ENCODE measurements around the gene AMOT.

The AMOT gene

GRCh38 chrX:112785344-112785743 lies 55.3 kb downstream of the AMOT start:
- Histone ChIP-seq H3K9me3 (ENCODE audit: control extremely low read depth in 1 of 5, control insufficient read depth in 4 of 5, insufficient read depth in 2 of 5, low read depth in 1 of 5, low read length in 4 of 5) (no peaks in the 10 kb centered on the region), H3K36me3 (ENCODE audit: control insufficient read depth in 4 of 4, insufficient read depth in 4 of 4, low read length in 3 of 4) (peaks cover 0 to 13% (median 0%) of the 10 kb centered on the region in 4 experiments), H3K27ac (ENCODE audit: insufficient read depth in 1 of 2, low read depth in 1 of 2, low read length in 2 of 2, poor library complexity in 1 of 2, severe bottlenecking in 2 of 2) (no peak overlapping the region), H3K4me1 (ENCODE audit: control extremely low read depth in 1 of 4, control insufficient read depth in 4 of 4, insufficient read depth in 4 of 4, low read length in 3 of 4) (peaks cover 0 to 6% (median 1%) of the 10 kb centered on the region in 4 experiments), H3K27me3 (replicated peaks in 2 of 5; ENCODE audit: control insufficient read depth in 4 of 5, insufficient read depth in 5 of 5, low read length in 4 of 5) (no peaks in the 10 kb centered on the region), H3K4me3 (ENCODE audit: control insufficient read depth in 1 of 7, extremely low read depth in 1 of 7, insufficient read depth in 4 of 7, low read depth in 2 of 7, low read length in 6 of 7) (no peak overlapping the region)
- 100% methylated on average over 3 of the region's 5 CpGs for WGBS (ENCODE audit: insufficient coverage)
- CTCF ChIA-PET = no interaction called here
- DNase-seq = no peak
- POLR2A ChIA-PET = no interaction called here

- Histone ChIP-seq H3K27ac (ENCODE audit: insufficient read depth in 1 of 2, low read depth in 1 of 2, low read length in 2 of 2, poor library complexity in 1 of 2, severe bottlenecking in 2 of 2) (no peak overlapping the region), H3K27me3 (replicated peaks in 2 of 5; ENCODE audit: control insufficient read depth in 4 of 5, insufficient read depth in 5 of 5, low read length in 4 of 5) (no peaks in the 10 kb centered on the region), H3K4me1 (ENCODE audit: control extremely low read depth in 1 of 4, control insufficient read depth in 4 of 4, insufficient read depth in 4 of 4, low read length in 3 of 4) (peaks cover 0 to 6% (median 1%) of the 10 kb centered on the region in 4 experiments), H3K36me3 (ENCODE audit: control insufficient read depth in 4 of 4, insufficient read depth in 4 of 4, low read length in 3 of 4) (peaks cover 0 to 13% (median 0%) of the 10 kb centered on the region in 4 experiments), H3K4me3 (ENCODE audit: control insufficient read depth in 1 of 7, extremely low read depth in 1 of 7, insufficient read depth in 4 of 7, low read depth in 2 of 7, low read length in 6 of 7) (no peak overlapping the region), H3K9me3 (ENCODE audit: control extremely low read depth in 1 of 5, control insufficient read depth in 4 of 5, insufficient read depth in 2 of 5, low read depth in 1 of 5, low read length in 4 of 5) (no peaks in the 10 kb centered on the region)
- ChIA-PET POLR2A (no interaction called here), CTCF (no interaction called here)
- 86% methylated on average over 3 of the region's 3 CpGs for WGBS (ENCODE audit: insufficient coverage)
- DNase-seq = no peak
These were observed 55.9 kb downstream of the AMOT start for GRCh38 chrX:112784692-112785091.

GRCh38 chrX:112779139-112779538 lies 61.5 kb downstream of the AMOT start:
- Histone ChIP-seq H3K36me3 (ENCODE audit: control insufficient read depth in 4 of 4, insufficient read depth in 4 of 4, low read length in 3 of 4) (peaks cover 0 to 33% (median 3%) of the 10 kb centered on the region in 4 experiments), H3K27me3 (replicated peaks in 2 of 5; ENCODE audit: control insufficient read depth in 4 of 5, insufficient read depth in 5 of 5, low read length in 4 of 5) (no peaks in the 10 kb centered on the region), H3K4me3 (ENCODE audit: control insufficient read depth in 1 of 7, extremely low read depth in 1 of 7, insufficient read depth in 4 of 7, low read depth in 2 of 7, low read length in 6 of 7) (no peak overlapping the region), H3K9me3 (ENCODE audit: control extremely low read depth in 1 of 5, control insufficient read depth in 4 of 5, insufficient read depth in 2 of 5, low read depth in 1 of 5, low read length in 4 of 5) (no peaks in the 10 kb centered on the region), H3K4me1 (ENCODE audit: control extremely low read depth in 1 of 4, control insufficient read depth in 4 of 4, insufficient read depth in 4 of 4, low read length in 3 of 4) (no peaks in the 10 kb centered on the region), H3K27ac (ENCODE audit: insufficient read depth in 1 of 2, low read depth in 1 of 2, low read length in 2 of 2, poor library complexity in 1 of 2, severe bottlenecking in 2 of 2) (no peak overlapping the region)
- no peak for DNase-seq
- POLR2A ChIA-PET = no interaction called here
- CTCF ChIA-PET = interaction anchor here (0.9 kb wide), 1 partner anchor 13 kb away, joined by 3 read pairs; no protein-coding TSS in a partner anchor
- 89% methylated on average over 9 of the region's 9 CpGs for WGBS (ENCODE audit: insufficient coverage)

GRCh38 chrX:112774651-112775293 lies 65.9 kb downstream of the AMOT start:
- no peak overlapping the region for H3K27ac ChIP-seq (ENCODE audit: insufficient read depth in 1 of 2, low read depth in 1 of 2, low read length in 2 of 2, poor library complexity in 1 of 2, severe bottlenecking in 2 of 2)
- 90% methylated on average over 7 of the region's 10 CpGs for WGBS (ENCODE audit: insufficient coverage)
- H3K36me3 ChIP-seq (ENCODE audit: control insufficient read depth in 4 of 4, insufficient read depth in 4 of 4, low read length in 3 of 4) = peaks cover 0 to 20% (median 3%) of the 10 kb centered on the region in 4 experiments
- DNase-seq = no peak
- no peaks in the 10 kb centered on the region for H3K27me3 ChIP-seq (replicated peaks in 2 of 5; ENCODE audit: control insufficient read depth in 4 of 5, insufficient read depth in 5 of 5, low read length in 4 of 5)
- POLR2A ChIA-PET = no interaction called here
- H3K4me3 ChIP-seq (ENCODE audit: control insufficient read depth in 1 of 7, extremely low read depth in 1 of 7, insufficient read depth in 4 of 7, low read depth in 2 of 7, low read length in 6 of 7) = no peak overlapping the region
- H3K4me1 ChIP-seq (ENCODE audit: control extremely low read depth in 1 of 4, control insufficient read depth in 4 of 4, insufficient read depth in 4 of 4, low read length in 3 of 4) = no peaks in the 10 kb centered on the region
- CTCF ChIA-PET = no interaction called here
- no peaks in the 10 kb centered on the region for H3K9me3 ChIP-seq (ENCODE audit: control extremely low read depth in 1 of 5, control insufficient read depth in 4 of 5, insufficient read depth in 2 of 5, low read depth in 1 of 5, low read length in 4 of 5)

GRCh38 chrX:112774142-112774541 lies 66.5 kb downstream of the AMOT start:
- Histone ChIP-seq H3K4me3 (ENCODE audit: control insufficient read depth in 1 of 7, extremely low read depth in 1 of 7, insufficient read depth in 4 of 7, low read depth in 2 of 7, low read length in 6 of 7) (no peak overlapping the region), H3K27me3 (replicated peaks in 2 of 5; ENCODE audit: control insufficient read depth in 4 of 5, insufficient read depth in 5 of 5, low read length in 4 of 5) (no peaks in the 10 kb centered on the region), H3K27ac (ENCODE audit: insufficient read depth in 1 of 2, low read depth in 1 of 2, low read length in 2 of 2, poor library complexity in 1 of 2, severe bottlenecking in 2 of 2) (no peak overlapping the region), H3K9me3 (ENCODE audit: control extremely low read depth in 1 of 5, control insufficient read depth in 4 of 5, insufficient read depth in 2 of 5, low read depth in 1 of 5, low read length in 4 of 5) (no peaks in the 10 kb centered on the region), H3K36me3 (ENCODE audit: control insufficient read depth in 4 of 4, insufficient read depth in 4 of 4, low read length in 3 of 4) (peaks cover 0 to 16% (median 2%) of the 10 kb centered on the region in 4 experiments), H3K4me1 (ENCODE audit: control extremely low read depth in 1 of 4, control insufficient read depth in 4 of 4, insufficient read depth in 4 of 4, low read length in 3 of 4) (no peaks in the 10 kb centered on the region)
- DNase-seq = no peak
- WGBS (ENCODE audit: insufficient coverage) = 88% methylated on average over 4 of the region's 4 CpGs
- CTCF ChIA-PET = no interaction called here
- POLR2A ChIA-PET = no interaction called here

- ChIA-PET POLR2A (no interaction called here), CTCF (no interaction called here)
- Histone ChIP-seq H3K4me3 (ENCODE audit: control insufficient read depth in 1 of 7, extremely low read depth in 1 of 7, insufficient read depth in 4 of 7, low read depth in 2 of 7, low read length in 6 of 7) (no peak overlapping the region), H3K4me1 (ENCODE audit: control extremely low read depth in 1 of 4, control insufficient read depth in 4 of 4, insufficient read depth in 4 of 4, low read length in 3 of 4) (no peaks in the 10 kb centered on the region), H3K36me3 (ENCODE audit: control insufficient read depth in 4 of 4, insufficient read depth in 4 of 4, low read length in 3 of 4) (no peaks in the 10 kb centered on the region), H3K9me3 (ENCODE audit: control extremely low read depth in 1 of 5, control insufficient read depth in 4 of 5, insufficient read depth in 2 of 5, low read depth in 1 of 5, low read length in 4 of 5) (no peaks in the 10 kb centered on the region), H3K27ac (ENCODE audit: insufficient read depth in 1 of 2, low read depth in 1 of 2, low read length in 2 of 2, poor library complexity in 1 of 2, severe bottlenecking in 2 of 2) (no peak overlapping the region), H3K27me3 (replicated peaks in 2 of 5; ENCODE audit: control insufficient read depth in 4 of 5, insufficient read depth in 5 of 5, low read length in 4 of 5) (no peaks in the 10 kb centered on the region)
- no peak for DNase-seq
- 81% methylated on average over 3 of the region's 3 CpGs for WGBS (ENCODE audit: insufficient coverage)
These were observed 71.6 kb downstream of the AMOT start for GRCh38 chrX:112769034-112769433.

GRCh38 chrX:112768563-112768962 lies 72.1 kb downstream of the AMOT start:
- DNase-seq = no peak
- Histone ChIP-seq H3K27me3 (replicated peaks in 2 of 5; ENCODE audit: control insufficient read depth in 4 of 5, insufficient read depth in 5 of 5, low read length in 4 of 5) (no peaks in the 10 kb centered on the region), H3K9me3 (ENCODE audit: control extremely low read depth in 1 of 5, control insufficient read depth in 4 of 5, insufficient read depth in 2 of 5, low read depth in 1 of 5, low read length in 4 of 5) (no peaks in the 10 kb centered on the region), H3K36me3 (ENCODE audit: control insufficient read depth in 4 of 4, insufficient read depth in 4 of 4, low read length in 3 of 4) (no peaks in the 10 kb centered on the region), H3K27ac (ENCODE audit: insufficient read depth in 1 of 2, low read depth in 1 of 2, low read length in 2 of 2, poor library complexity in 1 of 2, severe bottlenecking in 2 of 2) (no peak overlapping the region), H3K4me1 (ENCODE audit: control extremely low read depth in 1 of 4, control insufficient read depth in 4 of 4, insufficient read depth in 4 of 4, low read length in 3 of 4) (no peaks in the 10 kb centered on the region), H3K4me3 (ENCODE audit: control insufficient read depth in 1 of 7, extremely low read depth in 1 of 7, insufficient read depth in 4 of 7, low read depth in 2 of 7, low read length in 6 of 7) (no peak overlapping the region)
- no CpG with 5 or more reads among the region's 2 CpGs for WGBS (ENCODE audit: insufficient coverage)
- CTCF ChIA-PET = no interaction called here
- POLR2A ChIA-PET = no interaction called here
